ENCODE data around the gene IL32.
"Not testable (repeated sequence)": the region's sequence is repeated elsewhere in the genome, so short reads cannot be mapped to it uniquely, and the experiment has no call there.

IL32 gene

GRCh38 chr16:3053330-3053710 is 12.1 kb upstream of the IL32 start:
- not testable (repeated sequence) for DNase-seq

- no peak for DNase-seq
Observed at GRCh38 chr16:3054965-3055733, 10.3 kb upstream of the IL32 start.

- not testable (repeated sequence) for DNase-seq
Observed at GRCh38 chr16:3055734-3056115, 9.7 kb upstream of the IL32 start.

GRCh38 chr16:3056336-3057180 is 8.9 kb upstream of the IL32 start:
- DNase-seq: no peak

- no peak for DNase-seq
Observed at GRCh38 chr16:3057181-3058138, 8.0 kb upstream of the IL32 start.

- peak; percentile 45 for DNase-seq
Observed at GRCh38 chr16:3058139-3059030, 7.1 kb upstream of the IL32 start.

- DNase-seq: peak; percentile 78
Observed at GRCh38 chr16:3059041-3059722, 6.3 kb upstream of the IL32 start.

- no peak for DNase-seq
Observed at GRCh38 chr16:3059723-3060242, 5.7 kb upstream of the IL32 start.

- no peak for DNase-seq
Observed at GRCh38 chr16:3060339-3061127, 4.9 kb upstream of the IL32 start.

- DNase-seq: no peak
Observed at GRCh38 chr16:3062553-3062952, 2.9 kb upstream of the IL32 start.

GRCh38 chr16:3063625-3064386 is 1.6 kb upstream of the IL32 start:
- no peak for DNase-seq

- DNase-seq: no peak
Observed at GRCh38 chr16:3065742-3066439, 451 bp downstream of the IL32 start.

- no peak for DNase-seq
Observed at GRCh38 chr16:3066440-3066748, 954 bp downstream of the IL32 start.

GRCh38 chr16:3068487-3068886 is 3.0 kb downstream of the IL32 start:
- DNase-seq: peak; percentile 40

GRCh38 chr16:3069146-3069545 is 3.7 kb downstream of the IL32 start:
- DNase-seq: not testable (repeated sequence)

GRCh38 chr16:3070608-3071111 is 5.2 kb downstream of the IL32 start:
- no peak for DNase-seq

GRCh38 chr16:3071655-3072054 is 6.2 kb downstream of the IL32 start:
- no peak for DNase-seq

GRCh38 chr16:3072148-3072547 is 6.7 kb downstream of the IL32 start:
- not testable (repeated sequence) for DNase-seq

Measured in CD4-positive, alpha-beta T cell treated with Interleukin-4 for 4 hours (primary cell).